MM.1S (cell line): ENCODE results near the gene RAB37.

Source experiments
- CTCF ChIP-seq: fragments of 300-600 bp; sonication (generic); IDR thresholded peaks from 2 replicates; pipeline ENCODE4 v1.5.1; 2016; ENCODE audit warnings: antibody characterized with exemption, low read length, mixed read lengths
- EZH2 ChIP-seq: fragments of 300-600 bp; sonication (generic); optimal IDR thresholded peaks from 2 replicates; pipeline ENCODE3; 2017; ENCODE audit warnings: low read depth, mild to moderate bottlenecking, antibody characterized with exemption, low read length, mixed read lengths
- EZH2phosphoT487 ChIP-seq: fragments of 300-600 bp; sonication (generic); IDR thresholded peaks from 2 replicates; pipeline ENCODE4 v1.6.1; 2018; ENCODE audit warnings: antibody characterized with exemption, low read length

- TF ChIP-seq CTCF (no peak), EZH2phosphoT487 (no peak), EZH2 (no peak)
Observed at GRCh38 chr17:74757931-74758847, 21.1 kb downstream of the RAB37 start.
